MM.1S (cell line): Measurements from ENCODE around the gene RARB.

Experiments used
- DNase-seq: peaks from one replicate; pipeline ENCODE4 v3.0.0-alpha.2; 2015
- H2AFZ ChIP-seq: fragments of 300-600 bp; sonication (generic); 2 replicates; pipeline ENCODE4 v1.6.0; 2016; ENCODE audit warnings: antibody characterized with exemption, low read length
- H3F3A ChIP-seq: fragments of 300-600 bp; sonication (generic); 2 replicates; pipeline ENCODE4 v1.6.1; 2016; ENCODE audit warnings: mild to moderate bottlenecking, antibody characterized with exemption, low read length, moderate library complexity, mixed read lengths; ENCODE audit not compliant: insufficient read depth
- H3K27ac ChIP-seq: fragments of 300-600 bp; sonication (generic); 2 replicates; pipeline ENCODE4 v1.5.1; 2016; ENCODE audit warnings: mild to moderate bottlenecking, low read length
- H3K27me3 ChIP-seq: fragments of 300-600 bp; sonication (generic); replicated peaks from 2 replicates; pipeline ENCODE4 v1.6.0; 2016; ENCODE audit warnings: low read length; ENCODE audit not compliant: insufficient read depth
- H3K36me3 ChIP-seq: fragments of 300-600 bp; sonication (generic); replicated peaks from 2 replicates; pipeline ENCODE4 v1.6.1; 2016; ENCODE audit warnings: mild to moderate bottlenecking, low read length, mixed read lengths; ENCODE audit not compliant: insufficient read depth
- H3K4me1 ChIP-seq: fragments of 300-600 bp; sonication (generic); 2 replicates; pipeline ENCODE4 v1.6.1; 2016; ENCODE audit warnings: low read length, mixed read lengths
- H3K4me2 ChIP-seq: fragments of 300-600 bp; sonication (generic); 2 replicates; pipeline ENCODE4 v1.6.0; 2016; ENCODE audit warnings: low read depth, low read length
- H3K4me3 ChIP-seq: fragments of 300-600 bp; sonication (generic); 2 replicates; pipeline ENCODE4 v1.5.1; 2016; ENCODE audit warnings: low read length, mixed read lengths
- H3K79me2 ChIP-seq: fragments of 300-600 bp; sonication (generic); 2 replicates; pipeline ENCODE4 v1.6.1; 2016; ENCODE audit warnings: mixed run types, low read length, mixed read lengths
- H3K9ac ChIP-seq: fragments of 300-600 bp; sonication (generic); 2 replicates; pipeline ENCODE4 v1.6.1; 2016; ENCODE audit warnings: low read length, mixed read lengths
- H3K9me2 ChIP-seq: fragments of 300-600 bp; sonication (generic); replicated peaks from 2 replicates; pipeline ENCODE4 v1.6.1; 2016; ENCODE audit warnings: mild to moderate bottlenecking, low read length, mixed read lengths; ENCODE audit not compliant: insufficient read depth
- H3K9me3 ChIP-seq: fragments of 300-600 bp; sonication (generic); replicated peaks from 2 replicates; pipeline ENCODE4 v1.6.1; 2016; ENCODE audit warnings: mild to moderate bottlenecking, low read length, mixed read lengths; ENCODE audit not compliant: insufficient read depth
- H4K20me1 ChIP-seq: fragments of 300-600 bp; sonication (generic); 2 replicates; pipeline ENCODE4 v1.6.1; 2016; ENCODE audit warnings: mild to moderate bottlenecking, low read length, moderate library complexity, mixed read lengths; ENCODE audit not compliant: insufficient read depth
- EZH2 ChIP-seq: fragments of 300-600 bp; sonication (generic); optimal IDR thresholded peaks from 2 replicates; pipeline ENCODE3; 2017; ENCODE audit warnings: low read depth, mild to moderate bottlenecking, antibody characterized with exemption, low read length, mixed read lengths
- EZH2phosphoT487 ChIP-seq: fragments of 300-600 bp; sonication (generic); IDR thresholded peaks from 2 replicates; pipeline ENCODE4 v1.6.1; 2018; ENCODE audit warnings: antibody characterized with exemption, low read length
- TF ChIP-seq, protein P1 (sequence below): fragments of 300-600 bp; sonication (generic); IDR thresholded peaks from 2 replicates; pipeline ENCODE4 v1.5.1; 2016; ENCODE audit warnings: antibody characterized with exemption, low read length, mixed read lengths

The RARB gene

DNA sequence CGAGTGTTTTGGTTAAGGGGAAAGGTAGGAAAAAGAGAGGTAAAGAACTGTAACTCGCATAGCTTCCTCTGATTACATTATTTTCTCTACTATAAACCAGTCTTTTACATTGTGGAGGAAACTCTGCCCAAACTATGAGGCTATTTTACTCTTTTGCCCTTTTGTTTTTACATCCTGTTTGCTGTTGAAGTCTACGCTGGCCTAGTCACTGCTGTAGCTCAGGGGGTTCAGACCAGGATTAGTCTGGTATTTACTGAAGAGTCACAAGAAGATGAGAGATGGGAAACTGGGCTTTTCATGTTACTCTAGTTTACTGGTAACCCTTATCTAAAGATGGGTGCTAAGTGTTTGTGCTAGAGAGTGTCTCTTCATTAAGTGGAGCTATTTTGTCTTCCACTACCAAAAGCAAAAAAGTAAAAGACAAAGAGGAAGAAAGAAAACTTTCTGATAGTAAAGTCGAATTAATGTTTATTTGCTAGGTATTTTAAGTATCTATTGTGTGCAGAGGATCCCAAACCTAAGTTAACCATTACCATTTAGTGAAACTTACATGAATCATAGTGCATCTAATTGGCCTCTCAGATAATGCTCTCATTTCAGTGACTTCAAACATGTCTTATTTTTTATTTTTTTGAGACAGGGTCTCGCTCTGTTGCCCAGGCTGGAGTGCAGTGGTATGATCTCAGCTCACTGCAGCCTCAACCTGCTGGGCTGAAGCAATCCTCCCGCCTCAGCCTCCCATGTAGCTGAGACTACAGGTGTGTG is 10.9 kb downstream of the RARB start:
- DNase-seq, result no peak
- no peaks in the 10 kb centered on the region for H3K79me2 ChIP-seq
- H2AFZ ChIP-seq, result no peak overlapping the region
- no peak overlapping the region for H3K4me2 ChIP-seq
- H3K27me3 ChIP-seq, result no peaks in the 10 kb centered on the region
- no peak overlapping the region for H3K4me3 ChIP-seq
- H3K9me2 ChIP-seq, result no peaks in the 10 kb centered on the region; the same call in 1 of the 2 replicates
- TF ChIP-seq EZH2 (no peak), EZH2phosphoT487 (no peak)
- TF ChIP-seq, protein P1, sequence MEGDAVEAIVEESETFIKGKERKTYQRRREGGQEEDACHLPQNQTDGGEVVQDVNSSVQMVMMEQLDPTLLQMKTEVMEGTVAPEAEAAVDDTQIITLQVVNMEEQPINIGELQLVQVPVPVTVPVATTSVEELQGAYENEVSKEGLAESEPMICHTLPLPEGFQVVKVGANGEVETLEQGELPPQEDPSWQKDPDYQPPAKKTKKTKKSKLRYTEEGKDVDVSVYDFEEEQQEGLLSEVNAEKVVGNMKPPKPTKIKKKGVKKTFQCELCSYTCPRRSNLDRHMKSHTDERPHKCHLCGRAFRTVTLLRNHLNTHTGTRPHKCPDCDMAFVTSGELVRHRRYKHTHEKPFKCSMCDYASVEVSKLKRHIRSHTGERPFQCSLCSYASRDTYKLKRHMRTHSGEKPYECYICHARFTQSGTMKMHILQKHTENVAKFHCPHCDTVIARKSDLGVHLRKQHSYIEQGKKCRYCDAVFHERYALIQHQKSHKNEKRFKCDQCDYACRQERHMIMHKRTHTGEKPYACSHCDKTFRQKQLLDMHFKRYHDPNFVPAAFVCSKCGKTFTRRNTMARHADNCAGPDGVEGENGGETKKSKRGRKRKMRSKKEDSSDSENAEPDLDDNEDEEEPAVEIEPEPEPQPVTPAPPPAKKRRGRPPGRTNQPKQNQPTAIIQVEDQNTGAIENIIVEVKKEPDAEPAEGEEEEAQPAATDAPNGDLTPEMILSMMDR, result no peak
- H3K9ac ChIP-seq, result no peak overlapping the region
- no peak overlapping the region for H3K27ac ChIP-seq
- no peaks in the 10 kb centered on the region for H3K9me3 ChIP-seq
- no peaks in the 10 kb centered on the region for H3F3A ChIP-seq
- no peaks in the 10 kb centered on the region for H3K4me1 ChIP-seq
- no peaks in the 10 kb centered on the region for H3K36me3 ChIP-seq
- no peaks in the 10 kb centered on the region for H4K20me1 ChIP-seq

DNA sequence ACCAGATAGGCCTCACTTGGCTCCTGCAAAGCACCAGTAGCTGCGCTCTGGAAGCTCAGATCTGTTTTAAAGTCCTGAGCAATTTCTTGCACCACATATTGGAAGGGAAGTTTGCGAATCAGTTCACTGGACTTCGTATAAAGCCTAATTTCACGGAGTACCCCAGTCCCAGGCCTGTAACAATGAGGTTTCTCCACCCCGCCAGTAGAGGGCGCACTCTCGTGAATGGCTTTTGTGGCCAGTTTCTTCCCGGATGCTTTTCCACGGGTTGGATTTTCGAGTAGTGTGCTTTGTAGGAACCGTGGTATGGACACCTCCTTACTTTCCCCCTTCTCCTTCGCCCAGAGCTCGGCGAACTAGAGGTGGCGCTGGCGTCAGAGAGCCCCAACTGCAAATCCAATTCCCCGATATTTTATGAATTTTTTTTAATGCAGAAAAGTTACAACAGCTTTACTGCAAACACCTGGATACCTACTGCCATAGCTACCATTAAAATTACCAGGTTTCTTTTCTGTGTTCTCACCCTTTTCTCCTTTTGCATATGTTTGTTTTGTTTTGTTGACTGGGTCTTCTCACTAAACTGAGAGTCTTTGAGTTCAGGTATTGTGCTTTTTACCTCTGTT is 13.3 kb downstream of the RARB start:
- no peak for DNase-seq

DNA sequence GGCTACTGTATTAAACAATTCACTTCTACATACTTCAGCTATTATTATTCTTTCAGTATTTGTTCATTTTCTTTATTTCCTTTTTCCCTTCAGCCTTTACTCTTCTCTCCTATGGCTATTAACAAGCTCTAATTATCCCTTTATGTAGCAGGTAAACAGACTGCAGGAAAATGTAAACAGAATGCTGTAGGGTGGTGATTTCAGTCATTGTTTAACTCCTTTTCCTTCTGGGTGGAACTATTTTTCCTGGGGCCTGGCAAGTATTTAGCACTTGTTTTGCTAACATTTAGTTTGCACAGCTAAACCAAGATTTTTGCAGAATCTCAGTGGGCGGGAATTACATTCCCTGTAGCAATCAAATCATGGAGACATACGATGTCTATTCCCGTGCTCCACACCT is 14.4 kb downstream of the RARB start:
- H2AFZ ChIP-seq, result no peak overlapping the region
- no peak overlapping the region for H3K9ac ChIP-seq
- no peaks in the 10 kb centered on the region for H3K4me1 ChIP-seq
- no peaks in the 10 kb centered on the region for H4K20me1 ChIP-seq
- TF ChIP-seq, protein P1, result no peak
- TF ChIP-seq EZH2 (no peak), EZH2phosphoT487 (no peak)
- H3K4me3 ChIP-seq, result no peak overlapping the region
- no peaks in the 10 kb centered on the region for H3K9me3 ChIP-seq
- no peaks in the 10 kb centered on the region for H3K79me2 ChIP-seq
- H3K9me2 ChIP-seq, result no peaks in the 10 kb centered on the region; the same call in 1 of the 2 replicates
- DNase-seq, result no peak
- no peaks in the 10 kb centered on the region for H3K36me3 ChIP-seq
- H3K4me2 ChIP-seq, result no peak overlapping the region
- H3K27ac ChIP-seq, result no peak overlapping the region
- H3K27me3 ChIP-seq, result no peaks in the 10 kb centered on the region
- H3F3A ChIP-seq, result no peaks in the 10 kb centered on the region

More for the DNA sequence above, 13.3 kb downstream of the RARB start:
- H3K27ac ChIP-seq, result no peak overlapping the region
- H3F3A ChIP-seq, result no peaks in the 10 kb centered on the region
- H3K9me3 ChIP-seq, result no peaks in the 10 kb centered on the region
- no peaks in the 10 kb centered on the region for H3K4me1 ChIP-seq
- H4K20me1 ChIP-seq, result no peaks in the 10 kb centered on the region
- no peaks in the 10 kb centered on the region; the same call in 1 of the 2 replicates for H3K9me2 ChIP-seq
- no peaks in the 10 kb centered on the region for H3K36me3 ChIP-seq
- H3K27me3 ChIP-seq, result no peaks in the 10 kb centered on the region
- no peak overlapping the region for H3K9ac ChIP-seq
- no peak overlapping the region for H2AFZ ChIP-seq
- no peak overlapping the region for H3K4me3 ChIP-seq
- H3K79me2 ChIP-seq, result no peaks in the 10 kb centered on the region
- TF ChIP-seq, protein P1, result peak; percentile 80
- no peak for TF ChIP-seq EZH2phosphoT487
- TF ChIP-seq EZH2, result no peak
- H3K4me2 ChIP-seq, result no peak overlapping the region
